Progenitor cell of endocrine pancreas (in vitro differentiated cells): ENCODE data around the gene CEP164. TPM values are rescaled to one million over a fixed set of nuclear protein-coding genes. Genes with fewer than 3 reads are reported as not detected.

Source experiments
- DNase-seq: peaks from one replicate; pipeline ENCODE4 v3.0.0; 2021; ENCODE audit warnings: low spot score; ENCODE audit not compliant: unreplicated experiment
- H3K27ac Mint-ChIP-seq: 2 replicates; pipeline ENCODE4 v1.8.0; 2021; ENCODE audit warnings: mild to moderate bottlenecking, moderate library complexity, mixed read lengths
- H3K27me3 Mint-ChIP-seq: 2 replicates; pipeline ENCODE4 v1.8.0; 2021; ENCODE audit warnings: mixed read lengths
- H3K36me3 Mint-ChIP-seq: 2 replicates; pipeline ENCODE4 v1.8.0; 2022; ENCODE audit warnings: mixed read lengths; ENCODE audit not compliant: insufficient read depth
- H3K4me1 Mint-ChIP-seq: 2 replicates; pipeline ENCODE4 v1.8.0; 2021; ENCODE audit warnings: low read depth, mixed read lengths
- H3K4me3 Mint-ChIP-seq: 2 replicates; pipeline ENCODE4 v1.8.0; 2021; ENCODE audit warnings: low read depth, mild to moderate bottlenecking, moderate library complexity, mixed read lengths
- H3K9me3 Mint-ChIP-seq: 2 replicates; pipeline ENCODE4 v1.8.0; 2021; ENCODE audit warnings: low read depth, mixed read lengths
- total RNA-seq: library from RNA; stranded (reverse); gene quantifications from 2 replicates; pipeline ENCODE4 v1.2.1, GENCODE V29; 2021
- TF ChIP-seq, protein P1 (sequence below): fragments of 200-600 bp; sonication (generic); IDR thresholded peaks from one replicate; pipeline ENCODE4 v1.5.0; 2021; ENCODE audit warnings: antibody characterized with exemption, mild to moderate bottlenecking; ENCODE audit not compliant: unreplicated experiment

CEP164 gene
- total RNA-seq, 1 donor from 2014 or later = 66.8 TPM

DNA sequence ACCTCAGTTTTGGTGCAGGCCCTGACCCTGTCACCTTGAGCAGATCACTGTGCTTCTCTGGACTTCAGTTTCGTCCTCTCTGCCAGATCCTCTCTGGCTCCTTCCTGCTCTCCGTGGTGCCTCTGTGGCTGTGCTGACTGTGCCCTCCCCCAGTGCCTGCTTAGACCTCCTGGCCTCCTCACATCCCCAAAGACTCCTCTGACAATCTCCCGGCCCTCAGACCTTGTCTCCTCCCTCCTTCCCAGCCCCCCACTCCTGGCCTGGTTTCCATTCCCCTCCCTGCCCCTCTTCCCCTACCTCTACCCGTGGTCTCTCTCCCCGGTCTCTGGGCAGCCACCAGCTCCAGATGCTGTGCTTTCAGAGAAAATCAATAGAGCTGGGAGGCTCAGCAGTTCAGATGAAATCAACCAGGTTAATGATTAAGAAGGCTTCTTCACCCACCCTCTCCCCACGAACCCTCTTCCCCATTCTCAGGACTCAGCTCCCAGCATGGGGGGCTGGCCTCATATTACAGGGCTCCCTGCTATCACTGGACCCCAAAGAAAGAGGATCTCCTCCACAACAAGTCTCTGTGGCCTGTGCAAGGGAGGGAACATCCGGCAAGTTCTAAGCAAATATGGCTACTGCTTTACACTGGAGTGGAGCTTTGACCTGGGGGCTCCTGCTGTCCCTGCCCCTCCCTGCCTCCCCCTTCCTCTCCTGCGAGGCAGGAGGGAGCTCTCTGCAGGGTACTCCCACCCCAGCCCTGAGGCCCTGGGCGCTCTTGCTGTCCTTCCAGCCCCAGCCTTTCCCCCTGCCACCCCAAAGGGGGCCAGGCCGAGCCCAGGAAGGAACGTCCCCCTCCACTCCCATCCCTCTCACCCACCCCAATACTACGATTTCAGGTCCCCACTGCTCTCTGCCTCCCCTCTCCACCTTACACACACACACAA is 28.0 kb upstream of the CEP164 start:
- DNase-seq = peak; percentile 50
- no peaks in the 10 kb centered on the region for H3K36me3 Mint-ChIP-seq

DNA sequence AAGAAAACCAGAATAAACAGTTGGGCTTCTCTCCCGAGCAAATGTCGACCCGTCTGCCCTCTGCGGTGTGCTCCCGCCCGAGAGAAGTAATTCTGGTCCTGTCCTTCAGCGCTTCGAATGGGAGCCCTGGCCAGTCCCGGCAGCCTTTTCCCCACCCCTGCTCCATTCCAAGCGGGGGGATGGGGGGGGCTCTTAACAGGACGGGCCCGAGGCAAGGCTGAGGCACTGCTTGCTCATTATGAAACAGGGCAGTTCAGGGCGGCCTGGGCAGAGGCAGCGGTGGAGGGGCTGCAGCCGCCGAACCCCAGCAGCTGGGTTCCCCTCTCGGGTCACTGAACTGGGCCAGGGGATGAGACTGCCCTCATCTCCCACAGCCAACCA is 27.4 kb upstream of the CEP164 start:
- TF ChIP-seq, protein P1, sequence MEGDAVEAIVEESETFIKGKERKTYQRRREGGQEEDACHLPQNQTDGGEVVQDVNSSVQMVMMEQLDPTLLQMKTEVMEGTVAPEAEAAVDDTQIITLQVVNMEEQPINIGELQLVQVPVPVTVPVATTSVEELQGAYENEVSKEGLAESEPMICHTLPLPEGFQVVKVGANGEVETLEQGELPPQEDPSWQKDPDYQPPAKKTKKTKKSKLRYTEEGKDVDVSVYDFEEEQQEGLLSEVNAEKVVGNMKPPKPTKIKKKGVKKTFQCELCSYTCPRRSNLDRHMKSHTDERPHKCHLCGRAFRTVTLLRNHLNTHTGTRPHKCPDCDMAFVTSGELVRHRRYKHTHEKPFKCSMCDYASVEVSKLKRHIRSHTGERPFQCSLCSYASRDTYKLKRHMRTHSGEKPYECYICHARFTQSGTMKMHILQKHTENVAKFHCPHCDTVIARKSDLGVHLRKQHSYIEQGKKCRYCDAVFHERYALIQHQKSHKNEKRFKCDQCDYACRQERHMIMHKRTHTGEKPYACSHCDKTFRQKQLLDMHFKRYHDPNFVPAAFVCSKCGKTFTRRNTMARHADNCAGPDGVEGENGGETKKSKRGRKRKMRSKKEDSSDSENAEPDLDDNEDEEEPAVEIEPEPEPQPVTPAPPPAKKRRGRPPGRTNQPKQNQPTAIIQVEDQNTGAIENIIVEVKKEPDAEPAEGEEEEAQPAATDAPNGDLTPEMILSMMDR = no peak
- Mint-ChIP-seq H3K9me3 (no peaks in the 10 kb centered on the region), H3K36me3 (no peaks in the 10 kb centered on the region), H3K4me1 (peaks cover 66% of the 10 kb centered on the region), H3K27ac (peak overlapping the region; percentile 94), H3K4me3 (peak overlapping the region; percentile 63), H3K27me3 (no peaks in the 10 kb centered on the region)
- peak; percentile 59 for DNase-seq

More for the DNA sequence above, 28.0 kb upstream of the CEP164 start:
- TF ChIP-seq, protein P1 = no peak
- Mint-ChIP-seq H3K4me3 (peak overlapping the region; percentile 63), H3K27me3 (no peaks in the 10 kb centered on the region), H3K4me1 (peaks cover 61% of the 10 kb centered on the region), H3K9me3 (no peaks in the 10 kb centered on the region), H3K27ac (peak overlapping the region; percentile 94)

DNA sequence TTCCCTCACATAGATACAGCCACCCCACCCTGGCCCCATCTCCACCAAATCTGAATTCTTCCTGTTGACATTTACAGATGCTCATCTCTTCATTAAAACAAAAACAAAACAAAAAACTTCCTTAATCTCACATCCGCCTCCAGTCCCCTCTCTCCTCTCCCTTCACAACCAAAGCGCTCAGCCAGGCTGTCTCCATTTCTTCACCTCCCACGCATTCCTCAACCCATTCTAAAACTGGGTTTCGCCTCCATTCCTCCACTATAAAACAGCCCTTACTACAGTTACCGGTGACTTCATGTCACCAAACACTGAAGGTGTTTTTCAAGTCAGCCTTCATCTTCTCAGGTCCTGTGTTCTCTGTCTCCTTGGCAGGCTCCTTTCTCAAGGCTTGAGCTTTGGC is 26.9 kb upstream of the CEP164 start:
- TF ChIP-seq, protein P1 = no peak
- H3K36me3 Mint-ChIP-seq = no peaks in the 10 kb centered on the region
- H3K27ac Mint-ChIP-seq = peak overlapping the region; percentile 94
- no peak for DNase-seq
- no peaks in the 10 kb centered on the region for H3K27me3 Mint-ChIP-seq
- peak overlapping the region; percentile 61 for H3K4me3 Mint-ChIP-seq
- H3K9me3 Mint-ChIP-seq = no peaks in the 10 kb centered on the region
- peaks cover 70% of the 10 kb centered on the region for H3K4me1 Mint-ChIP-seq

DNA sequence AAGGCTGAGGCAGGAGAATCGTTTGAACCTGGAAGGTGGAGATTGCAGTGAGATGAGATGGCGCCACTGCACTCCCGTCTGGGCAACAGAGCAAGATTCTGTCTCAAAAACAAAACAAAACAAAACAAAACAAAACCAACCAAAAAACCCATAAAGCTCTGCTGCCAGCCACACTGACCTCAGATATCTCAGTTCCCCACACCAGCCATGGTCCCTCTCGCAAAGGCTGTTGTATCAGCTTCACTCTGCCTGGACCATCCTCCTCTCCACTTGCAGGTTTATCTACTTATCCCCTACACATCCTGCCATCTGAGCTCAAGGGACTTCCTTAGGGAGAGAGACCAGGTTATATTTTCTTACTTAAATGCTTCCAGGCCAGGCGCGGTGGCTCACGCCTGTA is 25.4 kb upstream of the CEP164 start:
- TF ChIP-seq, protein P1 = no peak
- no peaks in the 10 kb centered on the region for H3K27me3 Mint-ChIP-seq
- peak overlapping the region; percentile 84 for H3K27ac Mint-ChIP-seq
- H3K4me3 Mint-ChIP-seq = no peak overlapping the region
- no peaks in the 10 kb centered on the region for H3K36me3 Mint-ChIP-seq
- H3K4me1 Mint-ChIP-seq = peaks cover 63% of the 10 kb centered on the region
- DNase-seq = no peak
- H3K9me3 Mint-ChIP-seq = no peaks in the 10 kb centered on the region

DNA sequence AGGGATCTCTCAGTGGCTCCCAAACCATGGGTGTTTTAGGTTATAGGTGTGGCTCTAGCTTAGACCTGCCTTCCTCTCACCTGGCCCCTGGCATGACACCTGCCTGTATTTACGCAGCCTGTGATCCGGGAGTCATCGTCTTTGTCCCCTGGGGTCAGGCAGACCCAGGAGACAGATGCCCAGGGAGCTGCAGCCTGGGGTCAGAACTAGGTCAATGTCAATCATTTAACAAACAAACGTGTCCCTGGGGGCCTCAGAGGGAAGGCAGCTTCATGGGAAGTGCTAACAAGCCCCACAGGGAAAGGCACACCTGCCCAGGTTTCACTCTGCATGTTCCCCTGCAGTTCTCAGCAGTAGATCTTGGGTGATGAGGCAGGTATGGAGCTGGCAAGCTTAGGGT is 24.6 kb upstream of the CEP164 start:
- Mint-ChIP-seq H3K27ac (peak overlapping the region; percentile 90), H3K9me3 (no peaks in the 10 kb centered on the region), H3K4me1 (peaks cover 62% of the 10 kb centered on the region), H3K27me3 (no peaks in the 10 kb centered on the region), H3K4me3 (peak overlapping the region; percentile 32), H3K36me3 (no peaks in the 10 kb centered on the region)
- DNase-seq = no peak
- TF ChIP-seq, protein P1 = no peak
